ENCODE results near the gene TWF2. TPM values are rescaled to one million over a fixed set of nuclear protein-coding genes. Genes with fewer than 3 reads are reported as not detected.

TWF2 gene
- total and polyA plus RNA-seq, 2 donors from 2014 or later, result 44.0 to 59.9 TPM

DNA sequence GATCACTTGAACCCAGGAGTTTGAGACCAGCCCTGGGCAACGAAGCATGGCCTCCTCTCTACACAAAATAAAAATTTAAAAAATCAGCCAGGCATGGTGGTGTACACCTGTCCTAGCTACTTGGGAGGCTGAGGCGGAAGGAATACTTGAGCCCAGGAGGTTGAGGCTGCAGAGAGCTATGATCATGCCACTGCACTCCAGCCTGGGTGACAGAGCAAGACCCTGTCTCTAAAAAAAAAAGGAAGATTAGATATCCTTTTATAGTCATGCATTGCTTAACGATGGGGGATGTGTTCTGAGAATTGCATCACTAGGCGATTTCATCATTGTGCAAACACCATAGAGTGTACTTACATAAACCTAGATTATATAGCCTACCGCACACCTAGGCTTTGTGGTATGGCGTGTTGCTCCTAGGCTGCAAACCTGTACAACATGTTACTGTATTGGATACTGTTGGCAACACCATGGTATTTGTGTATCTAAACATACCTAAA is 28.4 kb downstream of the TWF2 start:
- Histone ChIP-seq H3K27me3 (ENCODE audit: control insufficient read depth, insufficient read depth, low read length) (no peaks in the 10 kb centered on the region), H3K9me3 (ENCODE audit: control insufficient read depth in 2 of 3, insufficient read depth in 1 of 3, low read length in 3 of 3) (no peaks in the 10 kb centered on the region), H3K4me1 (ENCODE audit: control insufficient read depth in 2 of 3, insufficient read depth in 2 of 3, low read depth in 1 of 3, low read length in 3 of 3) (no peaks in the 10 kb centered on the region), H3K4me3 (ENCODE audit: low read length in 3 of 3) (no peak overlapping the region), H3K9ac (ENCODE audit: low read length in 3 of 3) (no peak overlapping the region), H3K27ac (ENCODE audit: low read depth in 2 of 2, low read length in 2 of 2) (no peak overlapping the region), H3K36me3 (ENCODE audit: control insufficient read depth in 2 of 3, insufficient read depth in 3 of 3, low read length in 3 of 3) (peaks cover 17 to 83% (median 71%) of the 10 kb centered on the region in 3 donors)
- DNase-seq, result no peak
- TF ChIP-seq, protein P1, sequence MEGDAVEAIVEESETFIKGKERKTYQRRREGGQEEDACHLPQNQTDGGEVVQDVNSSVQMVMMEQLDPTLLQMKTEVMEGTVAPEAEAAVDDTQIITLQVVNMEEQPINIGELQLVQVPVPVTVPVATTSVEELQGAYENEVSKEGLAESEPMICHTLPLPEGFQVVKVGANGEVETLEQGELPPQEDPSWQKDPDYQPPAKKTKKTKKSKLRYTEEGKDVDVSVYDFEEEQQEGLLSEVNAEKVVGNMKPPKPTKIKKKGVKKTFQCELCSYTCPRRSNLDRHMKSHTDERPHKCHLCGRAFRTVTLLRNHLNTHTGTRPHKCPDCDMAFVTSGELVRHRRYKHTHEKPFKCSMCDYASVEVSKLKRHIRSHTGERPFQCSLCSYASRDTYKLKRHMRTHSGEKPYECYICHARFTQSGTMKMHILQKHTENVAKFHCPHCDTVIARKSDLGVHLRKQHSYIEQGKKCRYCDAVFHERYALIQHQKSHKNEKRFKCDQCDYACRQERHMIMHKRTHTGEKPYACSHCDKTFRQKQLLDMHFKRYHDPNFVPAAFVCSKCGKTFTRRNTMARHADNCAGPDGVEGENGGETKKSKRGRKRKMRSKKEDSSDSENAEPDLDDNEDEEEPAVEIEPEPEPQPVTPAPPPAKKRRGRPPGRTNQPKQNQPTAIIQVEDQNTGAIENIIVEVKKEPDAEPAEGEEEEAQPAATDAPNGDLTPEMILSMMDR (IDR thresholded peaks at IDR 0.05; ENCODE audit: borderline replicate concordance, extremely low read depth, insufficient read depth), result no peak
- no peak for FAIRE-seq
- intact Hi-C loops (cut with DNase I), result no loop called here

DNA sequence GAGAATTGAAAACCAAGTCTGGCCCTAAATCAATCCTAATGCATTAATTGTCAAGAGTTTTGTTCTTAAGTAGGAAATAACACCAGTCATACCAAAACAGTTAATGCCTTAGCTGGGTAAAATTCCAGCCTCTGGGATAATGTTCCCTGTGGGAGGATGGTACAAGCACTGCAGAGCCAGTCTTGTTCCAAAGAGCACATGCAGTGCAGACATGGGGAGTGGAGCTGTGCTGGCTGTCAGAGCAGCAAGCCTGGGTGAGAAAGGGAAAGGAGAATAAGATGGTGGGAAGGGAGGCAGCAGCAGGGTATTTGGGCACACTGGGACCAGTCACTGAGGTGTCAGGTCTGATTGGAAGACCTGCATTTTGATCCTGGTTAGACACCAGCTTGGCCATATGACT is 28.9 kb downstream of the TWF2 start:
- H3K9me3 ChIP-seq (ENCODE audit: control insufficient read depth in 2 of 3, insufficient read depth in 1 of 3, low read length in 3 of 3), result no peaks in the 10 kb centered on the region
- no peak overlapping the region for H3K4me3 ChIP-seq (ENCODE audit: low read length in 3 of 3)
- no peak overlapping the region for H3K27ac ChIP-seq (ENCODE audit: low read depth in 2 of 2, low read length in 2 of 2)
- H3K36me3 ChIP-seq (ENCODE audit: control insufficient read depth in 2 of 3, insufficient read depth in 3 of 3, low read length in 3 of 3), result peaks cover 17 to 83% (median 73%) of the 10 kb centered on the region in 3 donors
- FAIRE-seq (no peak), DNase-seq (no peak)
- no peak overlapping the region for H3K9ac ChIP-seq (ENCODE audit: low read length in 3 of 3)
- TF ChIP-seq, protein P1 (IDR thresholded peaks at IDR 0.05; ENCODE audit: borderline replicate concordance, extremely low read depth, insufficient read depth), result no peak
- no peaks in the 10 kb centered on the region for H3K4me1 ChIP-seq (ENCODE audit: control insufficient read depth in 2 of 3, insufficient read depth in 2 of 3, low read depth in 1 of 3, low read length in 3 of 3)
- intact Hi-C loops (cut with DNase I), result no loop called here
- H3K27me3 ChIP-seq (ENCODE audit: control insufficient read depth, insufficient read depth, low read length), result no peaks in the 10 kb centered on the region

DNA sequence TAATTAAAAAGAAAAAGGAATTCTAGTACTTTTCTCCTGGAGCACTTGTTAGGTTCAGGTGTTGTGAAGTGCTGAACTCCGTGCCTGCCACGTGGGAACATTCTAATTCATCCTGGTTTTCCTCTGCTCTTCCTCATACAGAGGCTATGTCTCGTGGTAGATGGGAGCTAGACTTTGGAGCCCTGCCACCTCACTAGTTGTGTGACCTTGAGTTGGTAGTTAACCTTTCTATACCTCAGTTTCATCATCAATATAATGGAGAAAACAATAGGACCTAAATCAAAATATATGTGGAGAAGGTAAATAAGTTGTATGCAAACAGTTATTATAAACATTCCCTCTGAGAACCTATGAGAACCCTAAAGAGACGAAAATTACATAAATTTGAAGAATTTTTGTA is 30.4 kb downstream of the TWF2 start:
- Histone ChIP-seq H3K4me3 (ENCODE audit: low read length in 3 of 3) (no peak overlapping the region), H3K27me3 (ENCODE audit: control insufficient read depth, insufficient read depth, low read length) (no peaks in the 10 kb centered on the region), H3K27ac (ENCODE audit: low read depth in 2 of 2, low read length in 2 of 2) (no peak overlapping the region), H3K9ac (ENCODE audit: low read length in 3 of 3) (no peak overlapping the region), H3K9me3 (ENCODE audit: control insufficient read depth in 2 of 3, insufficient read depth in 1 of 3, low read length in 3 of 3) (no peaks in the 10 kb centered on the region), H3K36me3 (ENCODE audit: control insufficient read depth in 2 of 3, insufficient read depth in 3 of 3, low read length in 3 of 3) (peaks cover 19 to 84% (median 75%) of the 10 kb centered on the region in 3 donors), H3K4me1 (ENCODE audit: control insufficient read depth in 2 of 3, insufficient read depth in 2 of 3, low read depth in 1 of 3, low read length in 3 of 3) (no peaks in the 10 kb centered on the region)
- DNase-seq (no peak), FAIRE-seq (no peak)
- intact Hi-C loops (cut with DNase I), result no loop called here
- TF ChIP-seq, protein P1 (IDR thresholded peaks at IDR 0.05; ENCODE audit: borderline replicate concordance, extremely low read depth, insufficient read depth), result no peak
